Kidney (tissue), 14 donors: ENCODE results near the gene SLC35A4. TPM values are rescaled to one million over a fixed set of nuclear protein-coding genes. Genes with fewer than 3 reads are reported as not detected.
"Not testable (repeated sequence)": the region's sequence is repeated elsewhere in the genome, so short reads cannot be mapped to it uniquely, and the experiment has no call there.

Source experiments
- DNase-seq, 5 donors: peaks; one replicate each; pipeline ENCODE4 v3.0.0-alpha.2; 2013 to 2020
- FAIRE-seq: peaks from 2 replicates; lab custom pipeline; 2012; peaks lifted over from hg19 to GRCh38; lab: Jason Lieb, UNC
- H3K27ac ChIP-seq, 2 donors: one replicate each; pipeline ENCODE4 v1.7.0; 2013; ENCODE audit warnings: low read depth in 2 of 2, low read length in 2 of 2, inconsistent platforms in 1 of 2
- H3K27me3 ChIP-seq: one replicate; pipeline ENCODE4 v1.7.1; 2013; ENCODE audit warnings: low read length, inconsistent platforms; ENCODE audit not compliant: control insufficient read depth, insufficient read depth
- H3K36me3 ChIP-seq, 3 donors: one replicate each; pipeline versions ENCODE4 v1.7.0 to v1.7.1; 2013; ENCODE audit warnings: low read length in 3 of 3, control low read depth in 1 of 3, inconsistent platforms in 1 of 3; ENCODE audit not compliant: insufficient read depth in 3 of 3, control insufficient read depth in 2 of 3
- H3K4me1 ChIP-seq, 3 donors: one replicate each; pipeline versions ENCODE4 v1.7.0 to v1.7.1; 2013; ENCODE audit warnings: low read length in 3 of 3, inconsistent platforms in 1 of 3, low read depth in 1 of 3; ENCODE audit not compliant: control insufficient read depth in 2 of 3, insufficient read depth in 2 of 3
- H3K4me3 ChIP-seq, 3 donors: one replicate each; pipeline versions ENCODE4 v1.7.0 to v1.8.1; 2013; ENCODE audit warnings: low read length in 3 of 3, control low read depth in 1 of 3, inconsistent platforms in 1 of 3
- H3K9ac ChIP-seq, 3 donors: one replicate each; pipeline versions ENCODE4 v1.7.0 to v1.7.1; 2013; ENCODE audit warnings: low read length in 3 of 3, control low read depth in 1 of 3, inconsistent platforms in 1 of 3
- H3K9me3 ChIP-seq, 3 donors: one replicate each; pipeline versions ENCODE4 v1.7.0 to v1.7.1; 2013; ENCODE audit warnings: low read length in 3 of 3, control low read depth in 1 of 3, inconsistent platforms in 1 of 3; ENCODE audit not compliant: control insufficient read depth in 2 of 3, insufficient read depth in 1 of 3
- intact Hi-C: fragments of 100-400 bp; cut with DNase I; formaldehyde crosslinking; loops from one replicate; pipeline ENCODE4 v1.11.1; 2022
- polyA plus RNA-seq: library from polyadenylated mRNA; stranded (reverse); fragments of 350-450 nt; fragmentation: Illumina TruSeq; extraction: RNeasy Lipid Tissue Mini Kit (QIAGEN cat#74804); gene quantifications from one replicate; pipeline ENCODE4 v1.2.3, GENCODE V29; 2014; ENCODE audit warnings: low read depth, low replicate concordance; ENCODE audit not compliant: insufficient read depth
- total RNA-seq: library from RNA; stranded (reverse); fragmentation: NEBNext Ultra II Directional; extraction: Animal tissue kit (Norgen Biotek cat#: 25700); gene quantifications from one replicate; pipeline ENCODE4 v1.2.1, GENCODE V29; 2021
- TF ChIP-seq, protein P1 (sequence below): IDR thresholded peaks from 3 replicates; pipeline ENCODE4 v1.5.1; 2012; ENCODE audit warnings: mild to moderate bottlenecking, moderate library complexity, borderline replicate concordance; ENCODE audit not compliant: insufficient read depth; ENCODE audit errors: extremely low read depth
- donor health status: control.
- donor health status: control.
- donor health status: control.
- donor health status: control.
- donor health status: control.
- donor health status: DM: yes; HTN: yes; CAD: no.
- donor health status: Normal renal cell carcinoma (clear cell type).

SLC35A4 gene
- total and polyA plus RNA-seq, 2 donors from 2014 or later = 71.2 to 89.9 TPM

DNA sequence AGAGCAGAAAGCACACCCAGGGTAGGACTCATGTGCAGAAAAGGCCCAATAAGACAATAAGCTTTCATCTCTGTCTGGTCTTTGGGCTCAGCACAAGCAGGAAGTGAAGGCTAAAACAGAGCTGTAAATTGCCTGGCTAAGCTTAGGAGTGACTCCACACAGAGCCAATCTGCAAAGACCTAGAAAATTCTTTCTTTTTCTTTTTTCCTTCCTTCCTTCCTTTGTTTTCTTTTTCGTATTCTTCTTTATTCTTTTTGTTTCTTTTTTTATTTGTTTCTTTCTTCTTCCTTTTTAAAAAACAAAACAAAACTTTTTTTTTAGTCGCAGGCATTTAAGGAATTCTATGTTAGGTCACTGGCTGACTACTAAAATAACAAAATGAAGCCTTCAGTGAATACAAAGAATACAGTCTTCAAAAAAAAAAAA is 12.2 kb downstream of the SLC35A4 start:
- Histone ChIP-seq H3K9ac (no peak overlapping the region), H3K36me3 (no peaks in the 10 kb centered on the region), H3K4me3 (no peak overlapping the region), H3K9me3 (no peaks in the 10 kb centered on the region), H3K27ac (no peak overlapping the region), H3K27me3 (no peaks in the 10 kb centered on the region), H3K4me1 (no peaks in the 10 kb centered on the region)
- no peak for FAIRE-seq
- DNase-seq = no peak
- TF ChIP-seq, protein P1, sequence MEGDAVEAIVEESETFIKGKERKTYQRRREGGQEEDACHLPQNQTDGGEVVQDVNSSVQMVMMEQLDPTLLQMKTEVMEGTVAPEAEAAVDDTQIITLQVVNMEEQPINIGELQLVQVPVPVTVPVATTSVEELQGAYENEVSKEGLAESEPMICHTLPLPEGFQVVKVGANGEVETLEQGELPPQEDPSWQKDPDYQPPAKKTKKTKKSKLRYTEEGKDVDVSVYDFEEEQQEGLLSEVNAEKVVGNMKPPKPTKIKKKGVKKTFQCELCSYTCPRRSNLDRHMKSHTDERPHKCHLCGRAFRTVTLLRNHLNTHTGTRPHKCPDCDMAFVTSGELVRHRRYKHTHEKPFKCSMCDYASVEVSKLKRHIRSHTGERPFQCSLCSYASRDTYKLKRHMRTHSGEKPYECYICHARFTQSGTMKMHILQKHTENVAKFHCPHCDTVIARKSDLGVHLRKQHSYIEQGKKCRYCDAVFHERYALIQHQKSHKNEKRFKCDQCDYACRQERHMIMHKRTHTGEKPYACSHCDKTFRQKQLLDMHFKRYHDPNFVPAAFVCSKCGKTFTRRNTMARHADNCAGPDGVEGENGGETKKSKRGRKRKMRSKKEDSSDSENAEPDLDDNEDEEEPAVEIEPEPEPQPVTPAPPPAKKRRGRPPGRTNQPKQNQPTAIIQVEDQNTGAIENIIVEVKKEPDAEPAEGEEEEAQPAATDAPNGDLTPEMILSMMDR = no peak
- intact Hi-C loops = no loop called here

DNA sequence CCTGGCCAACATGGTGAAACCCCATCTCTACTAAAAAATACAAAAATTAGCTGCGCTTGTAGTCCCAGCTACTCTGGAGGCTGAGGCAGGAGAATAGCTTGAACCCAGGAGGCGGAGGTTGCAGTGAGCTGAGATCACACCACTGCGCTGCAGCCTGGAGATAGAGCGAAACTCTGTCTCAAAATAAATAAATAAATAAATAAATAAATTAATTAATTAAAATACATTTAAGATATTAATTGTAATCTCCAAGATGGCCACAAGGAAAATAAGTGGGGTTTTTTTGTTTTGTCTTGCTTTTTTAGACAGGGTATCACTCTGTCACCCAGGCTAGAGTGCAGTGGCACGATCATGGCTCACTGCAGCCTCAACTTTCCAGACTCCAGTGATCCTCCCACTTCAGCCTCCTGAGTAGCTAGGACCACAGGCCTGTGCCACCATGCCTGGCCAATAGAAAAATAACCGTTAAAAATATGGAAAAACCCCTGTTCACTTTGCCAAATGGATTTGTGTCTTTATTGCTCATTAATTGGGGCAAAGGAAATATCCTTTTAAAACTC is 14.6 kb downstream of the SLC35A4 start:
- intact Hi-C loops = not testable (repeated sequence)

DNA sequence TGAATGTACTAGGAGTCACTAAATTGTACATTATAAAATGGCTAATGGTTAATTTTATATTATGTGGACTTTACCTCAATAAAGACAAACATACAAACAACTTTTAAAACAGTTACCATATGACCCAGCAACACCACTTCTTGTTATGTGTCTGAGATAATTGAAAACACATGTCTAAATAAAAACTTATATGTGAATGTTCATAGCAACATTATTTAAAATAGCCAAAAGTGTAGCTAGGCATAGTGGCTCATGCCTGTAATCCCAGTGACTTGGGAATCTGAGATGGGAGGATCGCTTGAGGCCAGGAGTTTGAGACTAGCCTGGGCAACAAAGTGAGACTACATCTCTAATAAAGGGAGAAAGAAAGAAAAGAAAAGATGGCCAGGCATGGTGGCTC is 22.9 kb downstream of the SLC35A4 start:
- Histone ChIP-seq H3K36me3 (no peaks in the 10 kb centered on the region), H3K27ac (no peak overlapping the region), H3K9me3 (no peaks in the 10 kb centered on the region), H3K4me1 (no peaks in the 10 kb centered on the region), H3K9ac (no peak overlapping the region), H3K27me3 (no peaks in the 10 kb centered on the region), H3K4me3 (no peak overlapping the region)
- TF ChIP-seq, protein P1 = no peak
- DNase-seq = no peak
- no peak for FAIRE-seq
- intact Hi-C loops = no loop called here

More for the DNA sequence above, 14.6 kb downstream of the SLC35A4 start:
- H3K4me1 ChIP-seq, H3K4me3 ChIP-seq, H3K36me3 ChIP-seq, H3K27ac ChIP-seq, FAIRE-seq, DNase-seq, H3K27me3 ChIP-seq, H3K9me3 ChIP-seq, H3K9ac ChIP-seq: not testable (repeated sequence)

DNA sequence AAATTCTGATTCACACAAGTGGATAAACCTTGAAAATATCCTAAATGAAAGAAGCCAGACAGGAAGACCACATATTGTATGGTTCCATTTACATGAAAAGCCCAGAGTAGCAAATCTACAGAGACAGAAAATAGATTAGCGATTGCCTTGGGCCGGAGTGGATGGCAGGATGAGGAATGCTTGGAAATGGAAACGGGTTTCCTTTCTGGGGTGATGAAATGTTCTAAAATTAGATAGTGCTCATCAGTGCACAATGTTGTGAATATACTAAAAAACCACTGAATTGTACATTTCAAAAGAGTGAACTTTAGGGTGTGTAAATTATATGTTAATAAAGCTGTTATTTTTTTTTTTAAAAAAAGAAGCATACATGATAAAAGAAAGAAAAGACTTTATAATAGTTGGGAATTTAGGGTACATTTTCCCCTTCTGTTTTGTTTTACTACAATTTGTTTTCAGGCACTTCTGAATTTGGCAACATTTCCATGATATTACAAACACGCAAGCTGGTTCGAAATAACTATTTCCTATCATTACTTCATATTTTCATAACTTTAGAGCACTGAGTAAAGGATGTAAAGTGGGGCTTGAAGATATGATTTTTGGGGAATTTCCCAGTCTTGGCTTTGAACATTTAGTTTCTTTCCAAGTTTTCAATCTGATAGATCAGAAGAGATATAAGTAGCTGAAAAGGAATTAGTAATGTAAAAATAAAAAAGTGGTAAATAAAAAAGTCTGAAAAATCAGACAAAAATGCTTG is 23.9 kb downstream of the SLC35A4 start:
- H3K27me3 ChIP-seq = no peaks in the 10 kb centered on the region
- FAIRE-seq = no peak
- no peaks in the 10 kb centered on the region for H3K4me1 ChIP-seq
- H3K9ac ChIP-seq = no peak overlapping the region
- no peak for DNase-seq
- TF ChIP-seq, protein P1 = no peak
- no peaks in the 10 kb centered on the region for H3K36me3 ChIP-seq
- intact Hi-C loops = no loop called here
- H3K27ac ChIP-seq = no peak overlapping the region
- H3K4me3 ChIP-seq = no peak overlapping the region
- no peaks in the 10 kb centered on the region for H3K9me3 ChIP-seq
